NCI-H2029 treated with DMSO at 0.1 percent for 48 hours (cell line): ENCODE measurements around the gene TUBB6.

ENCODE experiments used
- DNase-seq: peaks from one replicate; lab custom pipeline; 2025; lab: John Stamatoyannopoulos, UW

TUBB6 gene

GRCh38 chr18:12291161-12291560, 16.9 kb upstream of the TUBB6 start:
- DNase-seq = no peak

GRCh38 chr18:12291690-12292089, 16.4 kb upstream of the TUBB6 start:
- no peak for DNase-seq

- DNase-seq = no peak
Observed at GRCh38 chr18:12293831-12294230, 14.2 kb upstream of the TUBB6 start.

GRCh38 chr18:12295389-12296086, 12.5 kb upstream of the TUBB6 start:
- DNase-seq = no peak

- DNase-seq = no peak
Observed at GRCh38 chr18:12296087-12296403, 12.0 kb upstream of the TUBB6 start.

GRCh38 chr18:12296457-12296856, 11.6 kb upstream of the TUBB6 start:
- DNase-seq = no peak

GRCh38 chr18:12299862-12300261, 8.2 kb upstream of the TUBB6 start:
- no peak for DNase-seq

- no peak for DNase-seq
Observed at GRCh38 chr18:12301263-12302005, 6.6 kb upstream of the TUBB6 start.

GRCh38 chr18:12302391-12303147, 5.5 kb upstream of the TUBB6 start:
- no peak for DNase-seq

GRCh38 chr18:12304351-12305210, 3.5 kb upstream of the TUBB6 start:
- peak; percentile 55 for DNase-seq

- no peak for DNase-seq
Observed at GRCh38 chr18:12305211-12305610, 2.8 kb upstream of the TUBB6 start.

GRCh38 chr18:12305930-12306629, 2.0 kb upstream of the TUBB6 start:
- DNase-seq = no peak

GRCh38 chr18:12306752-12307700, 1.0 kb upstream of the TUBB6 start:
- no peak for DNase-seq

- DNase-seq = no peak
Observed at GRCh38 chr18:12308386-12309100, 502 bp downstream of the TUBB6 start.

- DNase-seq = no peak
Observed at GRCh38 chr18:12309683-12310198, 1.7 kb downstream of the TUBB6 start.

GRCh38 chr18:12310762-12311161, 2.7 kb downstream of the TUBB6 start:
- no peak for DNase-seq

- DNase-seq = no peak
Observed at GRCh38 chr18:12312976-12313375, 4.9 kb downstream of the TUBB6 start.

- DNase-seq = no peak
Observed at GRCh38 chr18:12313530-12314245, 5.6 kb downstream of the TUBB6 start.
